GM19351 (cell line): ENCODE measurements around the gene SH3GLB1.

Experiments
- ATAC-seq: cut with Tn5 transposase; IDR thresholded peaks from one replicate; pipeline ENCODE4 v1.9.1; 2021; ENCODE audit warnings: mild to moderate bottlenecking, moderate library complexity; ENCODE audit not compliant: unreplicated experiment

The SH3GLB1 gene

GRCh38 chr1:86773341-86774288 is 69.2 kb downstream of the SH3GLB1 start:
- ATAC-seq = peak; percentile 17

DNA sequence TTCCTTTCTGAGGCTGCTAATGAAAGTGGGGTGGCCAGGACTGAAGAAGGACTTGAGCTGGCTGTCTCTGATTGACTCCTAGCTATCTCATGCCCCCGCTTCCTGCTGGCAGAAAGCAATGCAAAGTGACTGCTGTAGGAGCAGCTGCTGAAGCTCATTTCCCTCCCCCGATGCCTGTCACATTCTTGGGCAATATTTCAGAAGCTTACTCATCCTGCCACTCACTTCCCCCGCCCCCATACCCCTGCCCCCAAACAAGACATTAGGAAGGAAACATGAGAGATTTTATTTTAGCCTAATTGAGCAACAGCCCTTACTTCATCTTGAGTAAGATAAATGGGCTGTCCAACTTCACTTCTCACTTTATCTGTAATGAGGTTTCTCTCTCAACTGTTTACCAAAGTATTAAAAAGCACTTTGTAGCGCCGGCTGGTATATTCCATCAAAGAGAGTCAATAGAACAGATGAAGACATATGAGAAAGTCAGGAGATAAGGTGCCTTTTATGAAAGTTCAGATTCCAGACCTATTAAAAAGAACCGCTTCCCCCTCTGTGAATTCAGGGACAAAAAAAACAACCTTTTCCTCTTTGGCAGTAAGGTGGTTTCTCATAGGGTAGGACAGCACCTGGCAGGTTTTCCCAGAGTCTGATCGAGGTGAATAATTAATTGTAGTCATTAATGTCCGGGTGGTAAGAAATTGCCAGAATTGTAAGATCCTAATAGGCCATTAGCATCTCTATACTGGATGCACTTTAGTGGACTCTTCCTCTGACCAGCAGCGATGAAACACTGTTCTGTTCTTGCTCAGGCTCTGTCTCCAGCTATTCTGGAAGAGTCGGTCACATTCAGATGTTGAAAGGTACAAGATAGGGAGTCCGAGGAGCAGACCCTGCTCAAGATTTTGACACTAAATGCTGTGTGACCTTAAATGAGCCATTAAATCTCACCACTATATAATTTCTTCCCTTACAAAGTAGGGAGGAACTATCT is 70.2 kb downstream of the SH3GLB1 start:
- peak; percentile 92 for ATAC-seq

GRCh38 chr1:86775395-86775794 is 71.0 kb downstream of the SH3GLB1 start:
- ATAC-seq = no peak

GRCh38 chr1:86776108-86776507 is 71.7 kb downstream of the SH3GLB1 start:
- no peak for ATAC-seq

GRCh38 chr1:86778569-86779239 is 74.3 kb downstream of the SH3GLB1 start:
- no peak for ATAC-seq

- ATAC-seq = no peak
Measured at GRCh38 chr1:86779308-86780191, 75.2 kb downstream of the SH3GLB1 start.

- ATAC-seq = no peak
Measured at GRCh38 chr1:86782482-86782881, 78.1 kb downstream of the SH3GLB1 start.

GRCh38 chr1:86787621-86788020 is 83.2 kb downstream of the SH3GLB1 start:
- no peak for ATAC-seq

- no peak for ATAC-seq
Measured at GRCh38 chr1:86788300-86789206, 84.2 kb downstream of the SH3GLB1 start.

GRCh38 chr1:86795316-86795715 is 90.9 kb downstream of the SH3GLB1 start:
- no peak for ATAC-seq
